H9 (cell line): ENCODE measurements around the gene IL1R2. TPM values are rescaled to one million over a fixed set of nuclear protein-coding genes. Genes with fewer than 3 reads are reported as not detected.

Experiments
- DNase-seq: peaks from one replicate; pipeline ENCODE4 v3.0.0-alpha.2; 2017
- H2AFZ ChIP-seq: one replicate; pipeline ENCODE4 v1.6.1; 2013; ENCODE audit warnings: mild to moderate bottlenecking, low read length, control low read depth, moderate library complexity
- H2AK5ac ChIP-seq: 2 replicates; pipeline ENCODE4 v1.6.1; 2013; ENCODE audit warnings: low read length, control low read depth, mixed read lengths; ENCODE audit not compliant: insufficient read length
- H2BK120ac ChIP-seq: one replicate; pipeline ENCODE4 v1.6.1; 2013; ENCODE audit warnings: low read depth, mild to moderate bottlenecking, low read length, control low read depth, inconsistent platforms; ENCODE audit not compliant: poor library complexity, severe bottlenecking
- H2BK12ac ChIP-seq: 2 replicates; pipeline ENCODE4 v1.6.1; 2013; ENCODE audit warnings: low read length, control low read depth, mixed read lengths, low read depth; ENCODE audit not compliant: insufficient read length
- H2BK15ac ChIP-seq: 2 replicates; pipeline ENCODE4 v1.6.1; 2013; ENCODE audit warnings: low read depth, low read length, control low read depth
- H2BK20ac ChIP-seq: one replicate; pipeline ENCODE4 v1.6.1; 2013; ENCODE audit warnings: low read depth, mild to moderate bottlenecking, low read length, control low read depth, inconsistent platforms; ENCODE audit not compliant: poor library complexity, severe bottlenecking
- H2BK5ac ChIP-seq: 2 replicates; pipeline ENCODE4 v1.6.1; 2013; ENCODE audit warnings: low read length, control low read depth, mixed read lengths; ENCODE audit not compliant: insufficient read length
- H3K14ac ChIP-seq: 2 replicates; pipeline ENCODE4 v1.6.1; 2013; ENCODE audit warnings: low read length, control low read depth; ENCODE audit not compliant: insufficient read depth
- H3K18ac ChIP-seq: 2 replicates; pipeline ENCODE4 v1.6.1; 2013; ENCODE audit warnings: low read depth, mild to moderate bottlenecking, mixed read lengths, low read length, control low read depth; ENCODE audit not compliant: insufficient read length
- H3K23ac ChIP-seq: 2 replicates; pipeline ENCODE4 v1.6.1; 2013; ENCODE audit warnings: low read length, control low read depth, mixed read lengths, low read depth; ENCODE audit not compliant: insufficient read length
- H3K23me2 ChIP-seq: 2 replicates; pipeline ENCODE4 v1.6.1; 2013; ENCODE audit warnings: low read depth, mild to moderate bottlenecking, mixed read lengths, low read length, control low read depth; ENCODE audit not compliant: insufficient read length, poor library complexity, severe bottlenecking
- H3K27ac ChIP-seq: 2 replicates; pipeline ENCODE4 v1.5.1; 2013; ENCODE audit warnings: low read length, control low read depth, mixed read lengths, low read depth; ENCODE audit not compliant: insufficient read length
- H3K27me3 ChIP-seq: 2 replicates; pipeline ENCODE4 v1.6.1; 2013; ENCODE audit warnings: low read length, control low read depth, inconsistent platforms; ENCODE audit not compliant: insufficient read depth
- H3K4ac ChIP-seq: 2 replicates; pipeline ENCODE4 v1.6.1; 2013; ENCODE audit warnings: low read depth, mild to moderate bottlenecking, control low read depth, inconsistent platforms, low read length, moderate library complexity
- H3K4me1 ChIP-seq: 2 replicates; pipeline ENCODE4 v1.6.1; 2013; ENCODE audit warnings: low read length, control low read depth, inconsistent platforms; ENCODE audit not compliant: insufficient read depth
- H3K4me2 ChIP-seq: 2 replicates; pipeline ENCODE4 v1.6.1; 2013; ENCODE audit warnings: low read length, control low read depth, mixed read lengths; ENCODE audit not compliant: insufficient read length, insufficient read depth
- H3K56ac ChIP-seq: 2 replicates; pipeline ENCODE4 v1.6.1; 2013; ENCODE audit warnings: low read depth, mild to moderate bottlenecking, mixed read lengths, low read length, control low read depth; ENCODE audit not compliant: insufficient read length
- H3K79me1 ChIP-seq: 2 replicates; pipeline ENCODE4 v1.6.1; 2013; ENCODE audit warnings: low read depth, mild to moderate bottlenecking, moderate library complexity, low read length, control low read depth, inconsistent platforms; ENCODE audit not compliant: insufficient read depth, poor library complexity, severe bottlenecking
- H3K79me2 ChIP-seq: 2 replicates; pipeline ENCODE4 v1.6.1; 2013; ENCODE audit warnings: low read length, control low read depth, inconsistent platforms; ENCODE audit not compliant: insufficient read depth
- H3K9ac ChIP-seq: 2 replicates; pipeline ENCODE4 v1.6.1; 2013; ENCODE audit warnings: low read length, control low read depth, mixed read lengths; ENCODE audit not compliant: insufficient read length; ENCODE audit errors: extremely low read depth
- H3K9me3 ChIP-seq: one replicate; pipeline ENCODE4 v1.6.1; 2013; ENCODE audit warnings: low read depth, low read length, inconsistent platforms; ENCODE audit not compliant: control insufficient read depth
- H3T11ph ChIP-seq: one replicate; pipeline ENCODE4 v1.6.1; 2013; ENCODE audit warnings: mild to moderate bottlenecking, low read length, control low read depth, inconsistent platforms
- H4K20me1 ChIP-seq: one replicate; pipeline ENCODE4 v1.6.1; 2013; ENCODE audit not compliant: control insufficient read depth, insufficient read length, insufficient read depth
- H4K5ac ChIP-seq: 2 replicates; pipeline ENCODE4 v1.6.1; 2013; ENCODE audit warnings: low read depth, mild to moderate bottlenecking, mixed read lengths, low read length, control low read depth; ENCODE audit not compliant: insufficient read length
- H4K8ac ChIP-seq: replicated peaks from 2 replicates; pipeline ENCODE4 v1.6.1; 2013; ENCODE audit warnings: low read length, control low read depth, mixed read lengths, low read depth; ENCODE audit not compliant: insufficient read length
- H4K91ac ChIP-seq: 2 replicates; pipeline ENCODE4 v1.6.1; 2013; ENCODE audit warnings: low read depth, mild to moderate bottlenecking, moderate library complexity, mixed read lengths, low read length, control low read depth; ENCODE audit not compliant: insufficient read length
- H3K27ac Mint-ChIP-seq, 3 experiments: 2 replicates in 2 of 3; 3 replicates in 1 of 3; pipeline ENCODE4 v1.8.0; 2020 to 2021; ENCODE audit warnings: mixed read lengths in 3 of 3, mild to moderate bottlenecking in 1 of 3, moderate library complexity in 1 of 3
- H3K27me3 Mint-ChIP-seq: 2 replicates; pipeline ENCODE4 v1.8.0; 2021; ENCODE audit warnings: low read depth, mild to moderate bottlenecking, moderate library complexity, mixed read lengths
- H3K36me3 Mint-ChIP-seq, 3 experiments: 2 replicates in 2 of 3; 3 replicates in 1 of 3; pipeline ENCODE4 v1.8.0; 2020 to 2021; ENCODE audit warnings: low read depth in 3 of 3, mixed read lengths in 3 of 3; ENCODE audit not compliant: insufficient read depth in 1 of 3
- H3K4me1 Mint-ChIP-seq, 2 experiments: 2 replicates each; pipeline ENCODE4 v1.8.0; 2020; ENCODE audit warnings: mixed read lengths in 2 of 2
- H3K4me3 Mint-ChIP-seq, 2 experiments: 2 replicates in 1 of 2; 3 replicates in 1 of 2; pipeline ENCODE4 v1.8.0; 2020 to 2021; ENCODE audit warnings: mild to moderate bottlenecking in 2 of 2, mixed read lengths in 2 of 2, moderate library complexity in 1 of 2
- H3K9me3 Mint-ChIP-seq, 2 experiments: 2 replicates in 1 of 2; 3 replicates in 1 of 2; pipeline ENCODE4 v1.8.0; 2020; ENCODE audit warnings: mild to moderate bottlenecking in 2 of 2, mixed read lengths in 2 of 2, moderate library complexity in 1 of 2
- WGBS: extraction: QIAGEN DNeasy Blood & Tissue Kit; methylation state at CpG from one replicate; pipeline ENCODE4 v1.1.7; 2013; ENCODE audit warnings: missing lambda C conversion rate, low lambda C conversion rate, mixed read lengths; ENCODE audit not compliant: insufficient read length; ENCODE audit errors: extremely low coverage; 5-methylcytosine and 5-hydroxymethylcytosine counted together
- total RNA-seq: library from RNA; stranded (reverse); gene quantifications from 2 replicates; pipeline ENCODE4 v1.2.1, GENCODE V29; 2021
- TF ChIP-seq, protein P1 (sequence below): fragments of 200-600 bp; sonication (generic); conservative IDR thresholded peaks from 3 replicates; pipeline ENCODE4 v1.8.0; 2021; ENCODE audit warnings: antibody characterized with exemption, mild to moderate bottlenecking

IL1R2 gene
- total RNA-seq, 1 experiment from 2014 or later, result not detected

DNA sequence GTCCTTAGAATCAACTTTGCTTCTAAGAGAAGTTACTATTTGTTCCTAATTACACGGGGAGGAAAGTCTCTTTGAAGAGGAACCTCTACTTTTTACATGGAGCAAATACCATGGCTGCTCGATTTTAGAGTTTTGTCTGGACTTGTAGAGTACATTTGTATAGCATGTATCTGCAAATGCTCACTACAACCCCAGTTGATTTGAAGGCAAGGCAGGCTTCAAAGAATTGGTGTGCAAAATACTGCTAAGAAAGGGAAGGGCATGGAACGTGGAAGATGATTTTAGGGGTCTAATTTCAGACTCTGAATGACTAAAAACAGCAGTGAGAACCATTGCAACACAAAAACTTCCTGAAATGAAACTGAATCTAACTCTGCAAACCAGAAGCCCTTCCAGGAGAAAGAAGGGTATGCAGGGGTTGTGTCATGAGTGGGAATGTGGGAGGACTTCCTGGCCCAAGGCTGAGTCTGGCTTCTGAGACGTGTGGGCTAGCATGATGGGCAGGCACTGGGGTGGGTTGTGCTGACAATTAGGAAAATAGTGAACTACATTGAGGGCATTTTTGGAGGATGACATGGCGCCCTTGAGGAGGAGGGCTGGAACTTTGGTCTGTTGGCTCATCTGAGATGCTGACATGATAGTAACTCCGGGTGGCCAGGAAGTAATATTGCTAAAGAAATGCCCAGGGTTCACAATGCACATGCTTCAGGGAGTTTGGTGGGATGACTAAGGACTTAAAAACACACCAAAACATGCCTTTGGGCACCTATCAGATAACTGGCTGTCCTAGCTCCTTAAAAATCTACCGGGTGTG, 18.9 kb upstream of the IL1R2 start:
- DNase-seq, result no peak
- Histone ChIP-seq H3K79me2 (no peaks in the 10 kb centered on the region), H3K56ac (no peak overlapping the region), H3K18ac (no peak overlapping the region), H2BK20ac (no peak overlapping the region), H4K20me1 (no peaks in the 10 kb centered on the region), H3K4me2 (no peak overlapping the region), H2AFZ (no peak overlapping the region), H3K27me3 (no peaks in the 10 kb centered on the region), H3K9me3 (peaks cover 19% of the 10 kb centered on the region), H2BK120ac (no peak overlapping the region), H2AK5ac (no peak overlapping the region), H3K9ac (no peak overlapping the region), H3K23ac (no peak overlapping the region), H2BK12ac (no peak overlapping the region), H3T11ph (no peak overlapping the region), H2BK15ac (no peak overlapping the region), H2BK5ac (no peak overlapping the region), H3K4me1 (no peaks in the 10 kb centered on the region; the same call in 1 of the 2 replicates), H3K79me1 (no peaks in the 10 kb centered on the region), H4K91ac (no peak overlapping the region), H3K4ac (no peak overlapping the region), H3K27ac (no peak overlapping the region), H4K8ac (no peak overlapping the region), H4K5ac (no peak overlapping the region), H3K14ac (no peak overlapping the region), H3K23me2 (no peaks in the 10 kb centered on the region)
- peaks cover 37 to 45% of the 10 kb centered on the region in 2 experiments for H3K4me1 Mint-ChIP-seq
- TF ChIP-seq, protein P1, sequence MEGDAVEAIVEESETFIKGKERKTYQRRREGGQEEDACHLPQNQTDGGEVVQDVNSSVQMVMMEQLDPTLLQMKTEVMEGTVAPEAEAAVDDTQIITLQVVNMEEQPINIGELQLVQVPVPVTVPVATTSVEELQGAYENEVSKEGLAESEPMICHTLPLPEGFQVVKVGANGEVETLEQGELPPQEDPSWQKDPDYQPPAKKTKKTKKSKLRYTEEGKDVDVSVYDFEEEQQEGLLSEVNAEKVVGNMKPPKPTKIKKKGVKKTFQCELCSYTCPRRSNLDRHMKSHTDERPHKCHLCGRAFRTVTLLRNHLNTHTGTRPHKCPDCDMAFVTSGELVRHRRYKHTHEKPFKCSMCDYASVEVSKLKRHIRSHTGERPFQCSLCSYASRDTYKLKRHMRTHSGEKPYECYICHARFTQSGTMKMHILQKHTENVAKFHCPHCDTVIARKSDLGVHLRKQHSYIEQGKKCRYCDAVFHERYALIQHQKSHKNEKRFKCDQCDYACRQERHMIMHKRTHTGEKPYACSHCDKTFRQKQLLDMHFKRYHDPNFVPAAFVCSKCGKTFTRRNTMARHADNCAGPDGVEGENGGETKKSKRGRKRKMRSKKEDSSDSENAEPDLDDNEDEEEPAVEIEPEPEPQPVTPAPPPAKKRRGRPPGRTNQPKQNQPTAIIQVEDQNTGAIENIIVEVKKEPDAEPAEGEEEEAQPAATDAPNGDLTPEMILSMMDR, result no peak
- peaks cover 6% of the 10 kb centered on the region for H3K27me3 Mint-ChIP-seq
- H3K4me3 Mint-ChIP-seq, result no peak overlapping the region
- peaks cover 9 to 37% (median 30%) of the 10 kb centered on the region in 3 experiments for H3K36me3 Mint-ChIP-seq
- H3K27ac Mint-ChIP-seq, result peak overlapping the region in 1 of 3 experiments; percentile 30; a peak in 1 of 7 replicates
- no CpG with 5 or more reads among the region's 7 CpGs for WGBS
- H3K9me3 Mint-ChIP-seq, result peaks cover 25 to 27% of the 10 kb centered on the region in 2 experiments
